GM12878 (cell line): ENCODE measurements around the gene CDH4. TPM values are rescaled to one million over a fixed set of nuclear protein-coding genes. Genes with fewer than 3 reads are reported as not detected.

Experiments used
- ATAC-seq: fragments of 200-7000 bp; cut with Tn5 transposase; 3 replicates; pipeline ENCODE4 v1.9.1; 2020; ENCODE audit warnings: mild to moderate bottlenecking, moderate library complexity
- BruUV-seq: library from RNA; stranded (reverse); fragments of 400-500 nt; replicated peaks from 2 replicates; lab custom pipeline; 2021; lab: Mats Ljungman, UMichigan
- CTCF ChIA-PET: fragments of 300-600 bp; sonication (Branson Sonifier 250); formaldehyde crosslinking; extraction: SDS; loops from one replicate; lab custom pipeline; 2021; ENCODE audit warnings: inconsistent platforms; lab: Yijun Ruan, JAX
- POLR2A ChIA-PET: fragments of 350-600 bp; formaldehyde crosslinking; extraction: SDS; loops from one replicate; lab custom pipeline; 2021; ENCODE audit warnings: inconsistent platforms; lab: Charles Lee
- RAD21 ChIA-PET: fragments of 300-600 bp; sonication (Branson Sonifier 250); formaldehyde crosslinking; loops from one replicate; lab custom pipeline; 2023; ENCODE audit warnings: antibody characterized with exemption; ENCODE audit not compliant: unreplicated experiment; lab: Charles Lee
- SMC1A ChIA-PET: fragments of 300-600 bp; sonication (Branson Sonifier 250); formaldehyde crosslinking; loops from one replicate; lab custom pipeline; 2023; ENCODE audit not compliant: unreplicated experiment, uncharacterized antibody; lab: Charles Lee
- DNase-seq: peaks from one replicate; pipeline ENCODE4 v3.0.0-alpha.2; 2011; ENCODE audit warnings: low read depth, low spot score
- FAIRE-seq: peaks from 3 replicates; lab custom pipeline; 2011; peaks lifted over from hg19 to GRCh38; lab: Jason Lieb, UNC
- H2AFZ ChIP-seq: 2 replicates; pipeline ENCODE4 v1.6.0; 2011; ENCODE audit warnings: low read depth, low read length, control low read depth; ENCODE audit not compliant: control insufficient read depth
- H3K27ac ChIP-seq: 2 replicates; pipeline ENCODE4 v1.5.1; 2011; ENCODE audit warnings: control low read depth; ENCODE audit not compliant: control insufficient read depth, insufficient read depth
- H3K27me3 ChIP-seq, 2 experiments: replicated peaks in 1 of 2; 2 replicates each; pipeline versions ENCODE4 v1.6.0 to v1.6.1; 2011; ENCODE audit warnings: low read length in 1 of 2; ENCODE audit not compliant: control insufficient read depth in 2 of 2, insufficient read depth in 2 of 2
- H3K36me3 ChIP-seq, 2 experiments: 2 replicates each; pipeline ENCODE4 v1.5.1; 2011; ENCODE audit warnings: low read length in 1 of 2; ENCODE audit not compliant: control insufficient read depth in 2 of 2, insufficient read depth in 2 of 2
- H3K4me1 ChIP-seq: 2 replicates; pipeline ENCODE4 v1.6.1; 2011; ENCODE audit warnings: mild to moderate bottlenecking, low read length, moderate library complexity, mixed read lengths; ENCODE audit not compliant: control insufficient read depth, insufficient read depth
- H3K4me2 ChIP-seq: 2 replicates; pipeline ENCODE4 v1.6.0; 2011; ENCODE audit warnings: control low read depth; ENCODE audit not compliant: control insufficient read depth, insufficient read depth
- H3K4me3 ChIP-seq: fragments of 200-600 bp; sonication (generic); 2 replicates; pipeline ENCODE4 v1.5.1; 2016
- H3K79me2 ChIP-seq: 2 replicates; pipeline ENCODE4 v1.6.0; 2011; ENCODE audit warnings: low read length; ENCODE audit not compliant: control insufficient read depth, insufficient read depth
- H3K9ac ChIP-seq: 2 replicates; pipeline ENCODE4 v1.8.0; 2011; ENCODE audit warnings: low read length, control low read depth, mixed read lengths; ENCODE audit not compliant: control insufficient read depth, insufficient read depth
- H3K9me3 ChIP-seq: replicated peaks from 3 replicates; pipeline ENCODE4 v1.5.1; 2011; ENCODE audit warnings: mild to moderate bottlenecking, low read length; ENCODE audit not compliant: control insufficient read depth, insufficient read depth
- H4K20me1 ChIP-seq: 2 replicates; pipeline ENCODE4 v1.6.0; 2011; ENCODE audit not compliant: control insufficient read depth, insufficient read depth
- BCL11A ChIP-seq: IDR thresholded peaks from 2 replicates; pipeline ENCODE4 v1.6.1; 2011; ENCODE audit warnings: low read depth, low read length
- ESRRA ChIP-seq: IDR thresholded peaks from 2 replicates; pipeline ENCODE4 v1.6.1; 2012; ENCODE audit warnings: mild to moderate bottlenecking, low read length, improper control_type of control experiment
- FOXM1 ChIP-seq: IDR thresholded peaks from 2 replicates; pipeline ENCODE4 v1.6.1; 2012; ENCODE audit warnings: low read depth, mild to moderate bottlenecking, inconsistent platforms, low read length, moderate library complexity
- IKZF1 ChIP-seq: fragments of 450-650 bp; conservative IDR thresholded peaks from 2 replicates; pipeline ENCODE4 v1.6.1; 2017; ENCODE audit warnings: antibody characterized with exemption, mild to moderate bottlenecking
- ZBTB33 ChIP-seq: fragments of 450-650 bp; IDR thresholded peaks from 2 replicates; pipeline ENCODE4 v1.6.1; 2017; ENCODE audit warnings: mild to moderate bottlenecking
- WGBS: methylation state at CpG from one replicate; pipeline ENCODE4 v1.1.6; 2016; ENCODE audit warnings: low lambda C conversion rate; ENCODE audit not compliant: insufficient replicate concordance, insufficient coverage; ENCODE audit errors: missing lambda C conversion rate; 5-methylcytosine and 5-hydroxymethylcytosine counted together
- in situ Hi-C: fragments of 300-500 bp; cut with MboI; formaldehyde crosslinking; loops from 9 replicates; pipeline ENCODE4 v1.14.3; 2018; ENCODE audit warnings: mixed read lengths
- intact Hi-C: fragments of 100-400 bp; cut with micrococcal nuclease; formaldehyde crosslinking; loops from one replicate; pipeline ENCODE4 v1.14.2; 2022; ENCODE audit not compliant: unreplicated experiment
- polyA plus RNA-seq, 11 experiments: library from polyadenylated mRNA; depleted of rRNA in 4 of 11; unstranded in 6 of 11; stranded (reverse) in 5 of 11; fragments of >200 nt; fragmentation: Nextera tagmentation in 4 of 11; fragmentation: Illumina TruSeq in 1 of 11; extraction: Ambion mirVana in 4 of 11; extraction: Trizol in 1 of 11; gene quantifications; 1 replicate in 1 of 11; 2 replicates in 10 of 11; pipeline versions ENCODE4 v1.2.1 to v1.2.3, GENCODE V29; 2011 to 2016; ENCODE audit warnings: inconsistent platforms in 2 of 11, missing spikeins in 2 of 11, low read depth in 1 of 11
- total RNA-seq, 4 experiments: library from RNA; depleted of rRNA in 3 of 4; stranded (reverse); fragments of >200 nt in 3 of 4; fragmentation: Illumina TruSeq in 1 of 4; extraction: Trizol in 1 of 4; gene quantifications; 2 replicates each; pipeline versions ENCODE4 v1.2.1 to v1.2.3, GENCODE V29; 2013 to 2021

Gene CDH4
- total and polyA plus RNA-seq, 10 of the 15 experiments (the other 5 are each of a cell fraction or from before 2014, with no cell fraction given): not detected

GRCh38 chr20:61937963-61938838 is 686.1 kb downstream of the CDH4 start:
- WGBS: 40% methylated on average over 31 of the region's 31 CpGs
- Histone ChIP-seq H3K79me2 (no peaks in the 10 kb centered on the region), H2AFZ (no peak overlapping the region), H3K4me1 (no peaks in the 10 kb centered on the region), H4K20me1 (no peaks in the 10 kb centered on the region), H3K9ac (no peak overlapping the region), H3K9me3 (no peaks in the 10 kb centered on the region; the same call in 2 of the 3 replicates), H3K27ac (no peak overlapping the region), H3K36me3 (no peaks in the 10 kb centered on the region), H3K4me3 (no peak overlapping the region), H3K4me2 (no peak overlapping the region), H3K27me3 (no peaks in the 10 kb centered on the region)
- SMC1A ChIA-PET: no interaction called here
- in situ Hi-C loops (no loop called here), intact Hi-C loops (no loop called here)
- no peak for DNase-seq
- no TSS peak for BruUV-seq
- CTCF ChIA-PET: no interaction called here
- no peak for FAIRE-seq
- POLR2A ChIA-PET: no interaction called here
- RAD21 ChIA-PET: no interaction called here
- no peak for ATAC-seq
- TF ChIP-seq ESRRA: no peak

DNA sequence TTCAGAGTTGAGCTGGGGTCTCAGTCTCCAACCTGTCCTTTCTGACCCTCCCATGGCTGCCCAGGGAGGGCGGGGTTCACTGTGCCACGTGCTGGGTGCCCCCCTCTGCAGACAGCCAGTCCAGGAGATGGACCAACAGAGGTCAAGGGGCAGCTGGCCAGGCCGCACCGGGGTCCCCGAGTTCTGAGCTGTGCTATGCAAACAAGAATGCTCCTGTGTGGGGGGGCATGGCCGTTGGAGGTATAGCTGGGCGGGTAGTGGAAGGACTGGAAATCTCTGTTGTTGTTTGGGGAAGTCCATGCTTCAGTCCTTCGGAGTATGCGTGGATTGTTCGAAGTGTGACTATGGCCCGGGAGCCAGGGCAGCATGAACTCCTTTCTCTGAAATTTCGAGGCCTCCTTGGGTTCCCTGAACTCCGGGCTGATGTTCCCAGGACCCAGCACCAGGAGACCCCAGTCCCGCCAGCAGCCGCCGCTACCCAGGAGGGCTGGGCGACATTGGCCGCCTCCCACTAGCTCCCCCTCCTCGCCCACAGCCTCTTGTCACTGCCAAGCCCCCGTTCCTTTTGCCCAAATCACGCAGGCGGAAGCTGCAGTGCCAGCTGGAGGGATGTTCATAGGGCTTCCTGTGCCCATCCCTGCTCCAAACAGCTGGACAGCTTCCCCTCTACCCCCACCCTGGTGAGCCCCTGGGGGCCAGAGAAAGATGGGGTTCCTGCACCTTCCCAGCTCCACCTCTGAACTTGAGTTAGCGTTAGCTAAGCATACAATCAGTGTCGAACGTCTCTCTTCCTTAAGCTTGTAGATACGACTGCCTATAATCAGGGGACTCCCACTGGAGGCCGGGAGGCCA is 687.0 kb downstream of the CDH4 start:
- ChIA-PET POLR2A (no interaction called here), SMC1A (no interaction called here), RAD21 (no interaction called here), CTCF (no interaction called here)
- no peak for ATAC-seq
- in situ Hi-C loops (no loop called here), intact Hi-C loops (no loop called here)
- H3K9me3 ChIP-seq: no peaks in the 10 kb centered on the region; the same call in 2 of the 3 replicates
- H2AFZ ChIP-seq: no peak overlapping the region
- no peak overlapping the region for H3K9ac ChIP-seq
- DNase-seq: no peak
- no peaks in the 10 kb centered on the region for H4K20me1 ChIP-seq
- no peak overlapping the region for H3K4me3 ChIP-seq
- H3K4me1 ChIP-seq: no peaks in the 10 kb centered on the region
- FAIRE-seq: no peak
- no peak overlapping the region for H3K27ac ChIP-seq
- no TSS peak for BruUV-seq
- 50% methylated on average over 27 of the region's 27 CpGs for WGBS
- H3K27me3 ChIP-seq: no peaks in the 10 kb centered on the region
- H3K79me2 ChIP-seq: no peaks in the 10 kb centered on the region
- H3K36me3 ChIP-seq: no peaks in the 10 kb centered on the region
- no peak overlapping the region for H3K4me2 ChIP-seq
- no peak for TF ChIP-seq FOXM1
- TF ChIP-seq ZBTB33: no peak
- no peak for TF ChIP-seq BCL11A
- TF ChIP-seq IKZF1: no peak
